ENCODE measurements around the gene PRH2. TPM values are rescaled to one million over a fixed set of nuclear protein-coding genes. Genes with fewer than 3 reads are reported as not detected.

PRH2 gene
- total RNA-seq, 1 donor: not detected

DNA sequence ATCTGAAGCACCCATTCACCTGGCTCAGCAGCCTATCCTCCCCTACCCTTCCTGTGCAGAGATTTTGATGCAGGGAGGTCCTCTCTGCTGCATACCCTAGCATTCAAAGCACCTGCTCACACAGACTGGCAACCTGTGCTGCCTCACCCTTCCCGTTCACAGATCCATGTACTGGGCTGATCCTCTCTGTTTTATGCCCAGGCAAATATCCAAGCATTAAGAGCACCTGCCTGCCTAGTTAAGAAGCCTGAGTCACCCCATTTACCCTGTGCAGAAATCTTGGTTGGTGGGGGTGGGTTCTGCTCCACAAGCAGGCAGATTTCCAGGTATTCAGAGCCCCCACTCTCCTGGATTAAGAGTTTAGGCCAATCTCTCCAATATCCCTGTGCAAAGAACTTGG lies 28.1 kb upstream of the PRH2 start:
- TF ChIP-seq, protein P1, sequence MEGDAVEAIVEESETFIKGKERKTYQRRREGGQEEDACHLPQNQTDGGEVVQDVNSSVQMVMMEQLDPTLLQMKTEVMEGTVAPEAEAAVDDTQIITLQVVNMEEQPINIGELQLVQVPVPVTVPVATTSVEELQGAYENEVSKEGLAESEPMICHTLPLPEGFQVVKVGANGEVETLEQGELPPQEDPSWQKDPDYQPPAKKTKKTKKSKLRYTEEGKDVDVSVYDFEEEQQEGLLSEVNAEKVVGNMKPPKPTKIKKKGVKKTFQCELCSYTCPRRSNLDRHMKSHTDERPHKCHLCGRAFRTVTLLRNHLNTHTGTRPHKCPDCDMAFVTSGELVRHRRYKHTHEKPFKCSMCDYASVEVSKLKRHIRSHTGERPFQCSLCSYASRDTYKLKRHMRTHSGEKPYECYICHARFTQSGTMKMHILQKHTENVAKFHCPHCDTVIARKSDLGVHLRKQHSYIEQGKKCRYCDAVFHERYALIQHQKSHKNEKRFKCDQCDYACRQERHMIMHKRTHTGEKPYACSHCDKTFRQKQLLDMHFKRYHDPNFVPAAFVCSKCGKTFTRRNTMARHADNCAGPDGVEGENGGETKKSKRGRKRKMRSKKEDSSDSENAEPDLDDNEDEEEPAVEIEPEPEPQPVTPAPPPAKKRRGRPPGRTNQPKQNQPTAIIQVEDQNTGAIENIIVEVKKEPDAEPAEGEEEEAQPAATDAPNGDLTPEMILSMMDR (IDR thresholded peaks at IDR 0.05; ENCODE audit: insufficient read depth, low read length): no peak
- H3K4me3 ChIP-seq (ENCODE audit: low read depth, low read length): no peak overlapping the region
- DNase-seq (ENCODE audit: low read depth): no peak

DNA sequence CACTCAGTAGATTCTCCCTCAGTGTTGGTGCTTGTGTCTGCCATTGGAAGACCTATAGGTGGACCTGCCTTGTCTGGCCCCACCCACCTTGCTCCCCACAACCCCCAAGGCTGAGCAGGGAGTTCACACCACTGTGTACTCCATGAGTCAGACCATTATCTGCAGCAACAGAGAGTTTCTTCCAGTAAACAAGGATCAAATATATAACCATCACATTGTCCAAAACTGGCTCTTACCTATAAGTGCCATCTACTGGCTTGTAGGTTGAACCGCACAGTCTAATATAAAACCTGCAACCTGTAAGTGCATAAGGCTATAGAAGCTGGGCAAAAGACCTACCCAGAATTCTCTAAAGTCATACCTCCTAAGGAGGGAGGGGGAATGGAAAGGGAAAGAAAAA lies 27.6 kb upstream of the PRH2 start:
- no peak overlapping the region for H3K4me3 ChIP-seq (ENCODE audit: low read depth, low read length)
- DNase-seq (ENCODE audit: low read depth): no peak
- TF ChIP-seq, protein P1 (IDR thresholded peaks at IDR 0.05; ENCODE audit: insufficient read depth, low read length): no peak

GRCh38 chr12:10904686-10905085 lies 24.4 kb upstream of the PRH2 start:
- no peak for DNase-seq (ENCODE audit: low read depth)
- H3K4me3 ChIP-seq (ENCODE audit: low read depth, low read length): no peak overlapping the region
- TF ChIP-seq, protein P1 (IDR thresholded peaks at IDR 0.05; ENCODE audit: insufficient read depth, low read length): no peak

- H3K4me3 ChIP-seq (ENCODE audit: low read depth, low read length): no peak within 1 kb of the TSS
- no peak for DNase-seq (ENCODE audit: low read depth)
- TF ChIP-seq, protein P1 (IDR thresholded peaks at IDR 0.05; ENCODE audit: insufficient read depth, low read length): no peak
Observed at GRCh38 chr12:10909462-10909861, 19.6 kb upstream of the PRH2 start, which contains the start of gene TAS2R13. TSS of gene TAS2R13 (minus strand) at chr12:10909562. CDS start at chr12:10909298, 264 bp downstream.

GRCh38 chr12:10910380-10910779 lies 18.7 kb upstream of the PRH2 start:
- no peak for DNase-seq (ENCODE audit: low read depth)
- TF ChIP-seq, protein P1 (IDR thresholded peaks at IDR 0.05; ENCODE audit: insufficient read depth, low read length): no peak
- no peak overlapping the region for H3K4me3 ChIP-seq (ENCODE audit: low read depth, low read length)

GRCh38 chr12:10919809-10920208 lies 9.2 kb upstream of the PRH2 start:
- no peak for DNase-seq (ENCODE audit: low read depth)
- TF ChIP-seq, protein P1 (IDR thresholded peaks at IDR 0.05; ENCODE audit: insufficient read depth, low read length): no peak

DNA sequence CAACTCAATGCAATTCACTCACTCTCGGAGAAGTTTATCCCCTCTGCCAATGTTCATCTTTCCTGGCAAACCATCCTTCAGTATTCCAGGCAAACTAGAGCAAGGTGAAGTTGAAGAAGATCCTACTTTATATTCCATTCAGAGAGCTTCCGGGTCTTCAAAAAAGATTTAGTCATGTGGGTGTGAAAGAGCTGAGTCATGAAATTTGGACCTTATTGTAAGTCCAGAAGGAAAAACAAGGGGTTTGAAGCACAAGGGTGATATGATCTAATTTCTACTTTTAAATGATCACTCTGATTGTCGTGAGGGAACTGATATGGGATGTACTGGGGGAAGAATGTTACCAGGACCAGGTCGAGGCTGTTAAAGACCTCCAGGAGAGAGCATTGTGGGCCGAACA lies 2.8 kb upstream of the PRH2 start:
- TF ChIP-seq, protein P1 (IDR thresholded peaks at IDR 0.05; ENCODE audit: insufficient read depth, low read length): no peak
- H3K4me3 ChIP-seq (ENCODE audit: low read depth, low read length): no peak overlapping the region
- DNase-seq (ENCODE audit: low read depth): peak; percentile 1

More at GRCh38 chr12:10919809-10920208, 9.2 kb upstream of the PRH2 start:
- no peak overlapping the region for H3K4me3 ChIP-seq (ENCODE audit: low read depth, low read length)
